Cardiac fibroblast (primary cell): ENCODE data around the gene CRB2.

Experiments
- DNase-seq, 2 donors: peaks; one replicate each; pipeline versions ENCODE4 v3.0.0 to v3.0.0-alpha.2; 2010; ENCODE audit warnings: low read depth in 2 of 2
- H3K4me3 ChIP-seq, 2 donors: replicated peaks in 1 of 2; 1 replicate in 1 of 2; 2 replicates in 1 of 2; pipeline ENCODE4 v1.5.1; 2011; ENCODE audit warnings: low read depth in 2 of 2, low read length in 2 of 2, mild to moderate bottlenecking in 2 of 2, moderate library complexity in 1 of 2
- TF ChIP-seq, protein P1 (sequence below): IDR thresholded peaks from one replicate; pipeline ENCODE4 v1.5.1; 2011; ENCODE audit warnings: low read depth, mild to moderate bottlenecking, low read length, inconsistent platforms

The CRB2 gene

DNA sequence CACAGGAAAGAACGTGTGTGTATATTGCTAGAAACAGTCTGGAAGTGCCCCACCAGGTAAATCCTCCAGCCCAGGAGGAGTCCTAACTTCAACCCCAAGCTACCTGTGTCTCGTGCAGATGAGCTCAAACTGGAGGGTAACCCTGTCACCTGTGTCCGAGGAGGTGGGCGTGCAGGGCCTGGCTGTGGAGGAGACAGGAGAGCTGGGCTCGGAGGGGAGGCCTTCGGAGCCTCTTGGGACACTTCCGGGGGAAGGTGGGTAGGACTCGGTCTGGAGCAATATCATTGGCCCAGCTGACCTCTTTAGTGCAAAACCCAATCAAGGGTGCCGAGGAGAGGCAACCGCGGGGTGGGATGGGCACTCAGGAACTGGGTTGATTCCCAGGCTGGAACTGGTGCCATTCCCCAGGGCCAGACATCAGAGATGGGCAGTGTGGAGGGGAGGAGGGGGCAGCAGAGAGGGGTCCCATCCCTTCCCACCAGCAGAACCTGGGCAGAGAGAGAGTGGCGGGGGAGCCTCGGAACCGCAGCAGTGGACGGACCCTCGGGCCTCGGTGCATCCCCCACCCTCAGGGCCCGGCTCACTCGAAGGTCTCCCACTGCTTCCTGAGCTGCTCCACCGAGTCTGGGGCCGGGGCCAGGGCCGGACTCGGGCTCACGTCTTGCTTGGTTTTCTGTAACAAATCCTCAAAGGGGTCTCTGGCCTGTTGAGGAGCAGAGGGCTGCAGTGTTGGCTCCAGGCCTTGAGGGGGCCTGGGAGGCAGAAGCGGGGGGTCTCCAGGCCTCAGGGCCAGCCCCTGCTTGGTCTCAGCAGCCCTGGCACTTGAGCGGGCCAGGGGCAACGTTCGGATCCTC is 25.1 kb downstream of the CRB2 start:
- no peak overlapping the region for H3K4me3 ChIP-seq
- no peak for DNase-seq
- TF ChIP-seq, protein P1, sequence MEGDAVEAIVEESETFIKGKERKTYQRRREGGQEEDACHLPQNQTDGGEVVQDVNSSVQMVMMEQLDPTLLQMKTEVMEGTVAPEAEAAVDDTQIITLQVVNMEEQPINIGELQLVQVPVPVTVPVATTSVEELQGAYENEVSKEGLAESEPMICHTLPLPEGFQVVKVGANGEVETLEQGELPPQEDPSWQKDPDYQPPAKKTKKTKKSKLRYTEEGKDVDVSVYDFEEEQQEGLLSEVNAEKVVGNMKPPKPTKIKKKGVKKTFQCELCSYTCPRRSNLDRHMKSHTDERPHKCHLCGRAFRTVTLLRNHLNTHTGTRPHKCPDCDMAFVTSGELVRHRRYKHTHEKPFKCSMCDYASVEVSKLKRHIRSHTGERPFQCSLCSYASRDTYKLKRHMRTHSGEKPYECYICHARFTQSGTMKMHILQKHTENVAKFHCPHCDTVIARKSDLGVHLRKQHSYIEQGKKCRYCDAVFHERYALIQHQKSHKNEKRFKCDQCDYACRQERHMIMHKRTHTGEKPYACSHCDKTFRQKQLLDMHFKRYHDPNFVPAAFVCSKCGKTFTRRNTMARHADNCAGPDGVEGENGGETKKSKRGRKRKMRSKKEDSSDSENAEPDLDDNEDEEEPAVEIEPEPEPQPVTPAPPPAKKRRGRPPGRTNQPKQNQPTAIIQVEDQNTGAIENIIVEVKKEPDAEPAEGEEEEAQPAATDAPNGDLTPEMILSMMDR = no peak

DNA sequence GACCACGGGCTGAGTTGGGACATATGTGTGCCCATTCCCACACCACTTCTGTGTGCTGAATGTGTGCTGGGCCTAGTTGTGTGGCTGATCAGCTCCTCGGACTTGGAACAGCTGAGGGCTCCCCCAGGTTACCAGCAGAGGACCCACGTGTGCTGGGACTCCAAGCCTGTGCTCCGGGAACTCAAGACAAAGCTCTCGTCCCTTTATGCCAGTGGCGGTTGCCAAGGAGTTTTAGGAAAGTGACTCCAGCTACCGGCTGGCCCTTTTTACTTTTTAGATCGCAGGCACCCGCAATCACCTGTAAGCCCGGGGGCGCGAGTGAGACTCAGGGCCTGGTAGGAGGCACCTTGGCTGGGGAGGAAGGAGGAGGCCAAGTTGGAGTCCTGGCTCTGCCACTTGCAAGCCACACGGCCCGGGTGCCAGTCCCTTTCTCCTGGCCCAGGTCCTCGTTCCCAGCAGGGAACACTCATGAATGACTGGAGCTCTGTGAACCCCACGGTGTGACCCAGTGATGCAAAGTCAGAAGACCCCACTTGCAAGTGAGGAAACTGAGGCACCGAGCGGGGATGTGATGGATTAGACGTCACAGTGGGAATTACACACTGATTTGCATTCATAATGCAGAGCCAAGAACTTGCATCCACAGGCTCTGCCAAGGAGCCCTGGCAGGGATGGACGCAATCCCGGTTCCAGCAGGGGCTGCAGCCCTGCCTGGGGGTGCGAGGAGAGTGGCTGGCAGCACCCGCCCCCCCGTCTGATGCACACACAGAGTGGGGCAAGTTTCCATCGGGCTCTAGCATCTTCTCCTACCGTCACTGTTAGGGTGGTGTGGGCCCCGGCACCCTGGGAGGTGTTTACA is 26.9 kb downstream of the CRB2 start:
- DNase-seq = no peak
- no peak overlapping the region for H3K4me3 ChIP-seq
- TF ChIP-seq, protein P1 = no peak

DNA sequence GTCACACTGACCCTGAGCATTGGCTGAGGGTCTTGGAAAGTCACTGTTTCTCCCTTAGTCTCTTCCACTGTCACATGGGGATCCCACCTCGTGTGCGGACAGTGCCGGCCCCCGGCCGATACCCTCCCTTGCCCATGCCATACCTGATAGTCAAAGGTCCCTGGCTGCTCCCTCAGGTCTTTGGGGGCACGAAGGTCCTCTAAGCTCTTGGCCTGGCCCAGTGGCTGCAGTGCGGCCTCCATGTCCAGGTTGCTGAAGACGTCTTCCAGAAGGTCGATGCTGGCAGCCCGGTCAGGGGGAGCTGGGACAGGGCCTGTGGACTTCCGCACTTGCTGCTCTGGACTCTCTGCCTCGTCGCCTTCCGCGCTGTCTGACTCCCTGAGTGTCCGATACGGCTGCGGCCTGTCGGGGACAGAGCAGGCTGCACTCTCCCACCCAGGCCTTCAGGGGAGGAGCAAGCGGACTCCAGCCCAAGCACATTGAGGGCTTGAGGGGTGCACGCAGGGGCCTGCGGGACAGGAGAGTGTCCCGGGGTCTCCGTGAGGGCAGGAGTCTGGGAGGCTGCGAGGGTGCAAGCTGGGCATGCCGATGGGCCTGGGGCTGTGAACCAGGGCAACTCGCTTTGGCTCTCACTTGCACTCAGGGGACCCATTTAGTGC is 27.6 kb downstream of the CRB2 start:
- TF ChIP-seq, protein P1 = no peak

DNA sequence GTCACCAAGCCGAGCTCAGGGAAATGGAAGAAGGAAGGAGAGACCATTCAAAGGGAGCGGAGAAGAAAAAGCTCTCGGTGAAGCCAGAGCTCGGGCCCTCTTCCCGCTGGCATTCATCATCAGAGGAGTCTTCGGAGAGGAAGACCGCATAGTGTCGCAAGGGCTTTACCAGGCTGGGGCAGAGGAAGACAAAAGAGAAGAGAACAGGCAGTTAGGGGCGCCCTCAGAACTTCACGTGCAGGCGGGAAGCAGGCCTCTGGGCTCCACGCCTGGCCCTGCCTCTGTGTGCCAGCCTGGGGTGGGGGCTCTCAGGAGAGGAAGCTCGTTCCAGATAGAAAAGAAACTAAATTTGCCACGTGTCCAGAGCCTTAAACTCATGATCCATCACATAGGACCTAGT is 31.7 kb downstream of the CRB2 start:
- no peak overlapping the region for H3K4me3 ChIP-seq
- TF ChIP-seq, protein P1 = no peak
- no peak for DNase-seq

More for the DNA sequence above, 27.6 kb downstream of the CRB2 start:
- no peak overlapping the region for H3K4me3 ChIP-seq
- DNase-seq = no peak

DNA sequence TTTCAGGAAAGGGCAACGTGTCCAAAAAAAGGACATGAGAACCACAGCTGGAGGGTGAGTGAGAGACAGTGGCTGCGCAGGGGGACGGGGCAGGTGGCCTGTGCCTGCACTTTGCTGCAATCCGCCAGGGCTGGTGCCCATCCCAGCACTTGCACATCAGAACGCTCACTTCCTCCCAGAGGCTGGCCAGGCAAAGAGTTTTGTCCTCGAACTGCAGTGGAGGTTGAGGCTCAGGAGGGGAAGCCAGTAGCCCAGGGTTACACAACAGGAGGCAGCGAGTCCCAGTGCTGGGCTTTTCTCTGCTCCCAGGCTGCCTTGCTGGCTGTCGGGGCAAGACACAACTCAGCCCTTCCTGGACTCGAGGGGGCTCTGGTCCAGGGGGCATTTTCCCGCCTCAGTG is 33.1 kb downstream of the CRB2 start:
- no peak overlapping the region for H3K4me3 ChIP-seq
- TF ChIP-seq, protein P1 = no peak
- no peak for DNase-seq

DNA sequence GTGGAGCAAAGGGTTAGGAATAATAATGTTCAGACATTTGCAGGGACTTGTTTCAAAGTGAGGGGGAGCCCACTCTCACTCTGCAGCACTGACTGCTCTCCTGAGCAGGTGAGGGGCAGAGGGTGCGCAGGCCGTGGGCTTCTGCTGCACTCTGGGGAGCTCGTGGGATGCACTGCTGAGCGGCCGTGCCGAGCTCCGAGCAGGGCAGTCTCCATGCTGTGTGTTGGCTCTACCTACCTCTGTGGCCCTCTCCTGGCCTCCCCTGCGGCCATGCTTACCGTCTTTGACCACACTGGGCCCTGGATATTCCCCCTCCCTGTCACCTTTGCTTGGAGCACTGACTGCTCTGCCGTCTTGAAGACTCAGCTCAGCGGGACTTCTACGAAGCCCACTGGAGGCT is 33.7 kb downstream of the CRB2 start:
- no peak overlapping the region for H3K4me3 ChIP-seq
- TF ChIP-seq, protein P1 = no peak
- DNase-seq = no peak
